GM18505 (cell line): ENCODE data around the gene WWOX.

ENCODE experiments used
- ATAC-seq: cut with Tn5 transposase; IDR thresholded peaks from one replicate; pipeline ENCODE4 v1.9.1; 2021; ENCODE audit not compliant: unreplicated experiment
- POLR2A ChIP-seq: IDR thresholded peaks from 4 replicates; pipeline ENCODE4 v1.6.1; 2011; ENCODE audit warnings: borderline replicate concordance; ENCODE audit not compliant: insufficient read depth, insufficient read length; ENCODE audit errors: extremely low read depth

Gene WWOX

DNA sequence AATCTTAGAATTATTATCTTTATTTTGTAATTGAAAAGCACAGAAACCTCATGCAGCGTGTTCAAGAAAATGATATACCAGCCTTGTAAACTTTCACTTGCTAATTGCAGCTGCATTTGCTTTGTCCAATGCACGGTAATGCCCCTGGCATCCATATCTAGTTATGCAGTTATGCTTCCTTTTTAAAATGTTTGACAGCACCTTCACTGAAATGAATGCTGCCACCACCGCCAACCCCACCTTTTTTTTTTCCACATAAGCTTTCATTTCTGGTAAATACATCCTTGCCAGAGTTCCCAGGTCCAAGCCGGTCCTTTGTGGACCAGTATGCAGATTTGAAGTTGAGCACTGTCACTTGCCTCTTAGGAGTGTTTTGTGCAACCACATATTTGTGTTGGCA is 338.8 kb downstream of the WWOX start:
- ATAC-seq, result no peak
- no peak for TF ChIP-seq POLR2A

DNA sequence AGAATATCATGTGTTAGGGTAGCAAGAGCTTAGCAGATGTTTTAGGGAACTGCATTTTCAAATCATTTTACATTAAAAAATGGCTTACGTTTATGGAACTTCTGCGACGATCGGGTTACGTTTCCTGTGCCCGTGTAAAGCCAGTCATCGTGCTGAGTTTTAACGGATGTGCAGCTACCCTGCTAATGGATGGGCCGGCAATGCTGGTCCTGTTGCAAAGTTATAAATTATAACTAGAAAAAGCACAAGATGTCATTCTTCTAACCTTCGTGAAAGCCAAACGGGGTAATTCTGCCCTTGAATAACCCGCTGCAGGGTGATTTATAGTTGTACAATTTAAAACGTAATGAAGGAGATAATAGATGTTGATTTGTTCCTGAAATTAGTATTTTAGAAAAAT is 339.2 kb downstream of the WWOX start:
- TF ChIP-seq POLR2A, result no peak
- ATAC-seq, result no peak

DNA sequence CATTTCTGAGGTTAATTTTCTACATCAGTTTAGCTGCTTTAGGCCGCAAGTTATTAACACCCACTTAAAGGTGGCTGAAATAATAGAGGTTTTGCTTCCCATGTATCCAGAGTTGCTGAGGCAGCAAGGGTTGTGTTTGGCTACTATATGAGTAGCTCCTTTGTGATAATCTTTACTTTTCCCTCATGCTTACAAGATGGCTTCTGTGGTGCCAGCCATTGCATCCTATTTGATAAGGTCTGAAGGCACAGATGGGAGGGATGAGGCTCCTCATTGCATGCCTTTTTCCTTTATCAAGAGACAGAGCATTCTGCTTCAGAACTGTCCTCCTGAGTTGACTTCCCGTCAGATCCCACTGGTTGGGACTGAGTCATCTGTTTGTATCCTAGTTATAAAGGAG is 340.2 kb downstream of the WWOX start:
- no peak for ATAC-seq
- TF ChIP-seq POLR2A, result no peak

DNA sequence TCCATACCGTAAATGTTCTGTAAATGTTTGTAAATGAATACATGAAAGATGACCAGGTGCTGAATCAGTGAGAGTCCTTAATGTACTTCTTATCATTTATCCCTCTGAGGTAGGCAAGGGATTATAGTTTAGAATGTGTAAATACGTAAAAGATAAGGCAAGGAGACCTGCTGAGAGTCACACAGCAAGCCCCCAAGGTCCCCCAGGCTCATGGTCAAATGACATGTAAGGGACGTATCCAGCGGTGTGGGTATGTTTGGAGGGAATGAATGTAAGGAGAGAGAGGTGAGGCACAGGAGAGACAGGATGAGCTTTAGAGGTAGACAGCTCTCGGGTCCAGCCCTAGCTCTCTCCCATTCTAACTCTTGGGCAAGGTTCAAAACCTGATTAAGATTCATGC is 341.8 kb downstream of the WWOX start:
- no peak for ATAC-seq
- no peak for TF ChIP-seq POLR2A

DNA sequence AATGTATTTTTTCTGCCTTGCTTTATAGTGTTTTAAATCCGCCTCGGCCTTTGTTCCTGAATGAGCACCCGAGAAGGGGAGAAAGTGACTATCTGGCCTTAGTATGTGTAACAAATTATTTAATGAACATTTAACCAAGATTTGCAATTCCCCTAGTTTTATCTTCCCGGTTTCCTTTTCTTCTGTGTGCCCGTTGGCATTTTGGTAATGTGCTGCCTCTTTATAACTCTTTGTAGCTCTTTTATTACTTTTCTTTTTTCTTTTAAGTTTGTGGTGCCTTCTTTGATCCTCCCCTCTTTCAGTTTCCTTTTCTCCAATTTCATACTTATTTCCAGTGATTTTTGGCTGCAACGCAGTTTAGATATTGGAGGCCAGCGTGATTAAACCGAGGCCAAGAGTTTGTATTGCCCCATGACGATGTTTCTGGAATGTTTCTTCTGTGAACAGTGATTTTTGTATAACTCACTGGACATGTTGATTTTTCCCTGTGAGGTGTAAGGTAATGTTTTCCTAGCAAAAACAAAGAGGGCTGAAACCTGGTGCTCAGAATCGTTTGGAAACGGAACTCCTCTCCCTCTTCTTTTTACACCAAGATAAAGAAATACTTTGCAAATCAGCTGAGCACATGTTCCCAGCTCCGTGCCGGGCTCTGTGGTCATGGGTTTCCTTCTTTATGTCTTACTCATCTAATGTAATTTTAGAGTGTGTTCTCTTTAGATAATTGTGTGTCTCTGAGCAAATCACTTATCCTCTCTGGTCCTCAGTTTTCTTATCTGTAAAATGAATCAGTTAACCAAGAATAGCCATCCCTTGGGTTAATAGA is 344.3 kb downstream of the WWOX start:
- TF ChIP-seq POLR2A, result no peak
- ATAC-seq, result no peak

DNA sequence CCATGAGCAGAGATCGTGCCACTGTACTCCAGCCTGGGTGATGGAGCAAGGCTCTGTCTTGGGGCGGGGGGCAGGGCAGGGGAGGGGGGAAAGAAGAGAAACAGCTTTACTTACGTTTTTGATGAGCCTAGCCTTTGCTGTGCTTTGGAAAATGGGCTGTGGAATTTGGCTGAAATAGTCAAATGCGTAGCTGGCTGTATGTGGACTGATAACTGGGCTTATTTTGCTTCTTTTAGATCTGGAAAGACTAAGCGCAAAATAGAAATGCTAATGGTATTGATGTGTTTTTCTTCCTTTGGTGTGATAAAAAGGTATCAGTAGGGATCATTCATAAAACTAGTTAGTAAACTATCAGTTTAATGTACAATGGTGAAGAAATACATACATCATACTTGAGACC is 346.4 kb downstream of the WWOX start:
- no peak for TF ChIP-seq POLR2A
- no peak for ATAC-seq

DNA sequence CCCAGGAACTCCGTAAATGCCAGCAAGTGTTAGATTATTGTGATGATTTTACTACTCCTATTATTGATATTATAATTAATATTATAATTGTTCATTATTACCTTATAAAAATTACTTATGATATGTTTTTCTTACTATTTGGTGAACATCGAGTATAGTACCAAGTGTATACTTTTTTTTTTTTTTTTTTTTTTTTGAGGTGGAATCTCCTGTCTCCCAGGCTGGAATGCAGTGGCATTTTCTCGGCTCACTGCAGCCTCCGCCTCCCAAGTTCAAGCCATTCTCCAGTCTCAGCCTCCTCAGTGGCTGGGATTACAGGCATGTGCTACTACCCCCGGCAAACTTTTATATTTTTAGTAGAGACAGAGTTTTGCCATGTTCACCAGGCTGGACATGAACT is 347.0 kb downstream of the WWOX start:
- no peak for ATAC-seq
- no peak for TF ChIP-seq POLR2A

DNA sequence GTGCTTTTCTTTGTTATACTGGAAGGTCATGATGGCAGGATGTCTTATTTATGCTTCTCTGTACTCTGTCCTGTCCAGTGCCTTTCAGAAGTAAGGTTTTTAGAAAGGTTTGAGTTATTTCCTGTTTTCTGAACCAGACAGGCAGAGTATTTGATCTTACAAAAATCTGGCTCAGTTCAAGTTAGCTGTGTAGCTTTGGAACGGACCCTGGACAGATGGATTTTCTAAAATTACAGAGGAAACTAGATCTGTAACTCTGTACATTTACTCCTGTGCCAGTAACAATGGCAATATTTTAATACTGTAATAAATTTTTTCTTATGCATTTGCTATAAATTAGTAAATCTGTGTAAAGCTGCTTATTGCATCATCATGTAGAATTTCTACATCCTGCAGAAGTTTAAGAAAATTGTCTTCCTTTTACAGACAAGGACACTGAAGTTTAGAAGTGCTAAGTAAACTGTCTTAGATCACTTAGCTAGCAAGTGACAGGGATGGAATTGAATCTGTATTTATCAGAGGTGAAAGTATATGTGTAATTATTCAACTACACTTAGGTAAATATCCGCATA is 347.6 kb downstream of the WWOX start:
- TF ChIP-seq POLR2A, result no peak
- no peak for ATAC-seq

DNA sequence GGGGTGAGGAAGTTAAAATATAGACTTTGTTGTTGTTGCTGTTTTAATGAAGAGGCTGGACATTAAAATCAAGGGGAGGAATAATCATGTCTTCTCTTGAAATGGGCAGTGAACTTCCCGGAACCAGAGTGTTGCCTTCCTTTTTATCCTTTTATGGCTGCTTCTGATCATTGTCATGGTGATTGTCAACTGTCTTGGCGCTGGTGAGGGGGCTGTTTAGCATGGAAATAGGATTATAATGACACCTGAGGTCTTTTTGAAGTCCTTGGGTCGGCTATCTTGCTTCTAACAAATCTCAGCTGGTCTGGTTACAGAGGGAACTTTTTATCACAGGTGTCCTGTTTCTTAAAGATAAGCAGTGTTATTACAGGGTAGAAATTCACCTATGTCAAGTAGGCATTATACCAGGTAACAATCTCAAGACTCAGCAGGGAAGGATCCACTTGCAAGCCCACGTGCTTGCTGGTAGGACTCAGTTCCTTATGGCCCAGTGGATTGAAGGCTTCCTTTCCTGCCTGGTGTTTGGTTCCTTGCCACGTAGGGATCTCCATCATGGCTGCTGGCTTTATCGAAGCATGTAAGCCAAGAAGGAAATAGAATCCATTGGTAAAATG is 349.3 kb downstream of the WWOX start:
- no peak for ATAC-seq
- TF ChIP-seq POLR2A, result no peak

DNA sequence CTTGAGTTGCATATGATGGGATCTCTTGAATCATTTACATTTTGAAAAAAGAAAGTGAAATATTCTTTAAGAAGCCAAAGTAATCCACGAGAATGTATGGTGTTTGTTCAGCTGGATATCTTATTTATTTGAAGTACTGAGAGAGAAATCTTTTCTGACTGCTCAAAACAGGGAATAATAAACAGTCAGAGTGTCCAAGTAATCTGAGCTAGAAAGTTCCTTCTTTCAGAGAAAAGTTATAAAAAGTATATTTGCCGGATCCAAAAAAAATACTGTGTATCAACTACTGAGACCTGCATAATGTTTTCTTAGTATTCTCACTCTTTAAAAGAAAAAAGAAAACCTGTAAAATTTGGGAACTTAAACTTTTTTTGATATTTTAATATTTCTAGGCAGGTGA is 350.8 kb downstream of the WWOX start:
- TF ChIP-seq POLR2A, result no peak
- no peak for ATAC-seq

DNA sequence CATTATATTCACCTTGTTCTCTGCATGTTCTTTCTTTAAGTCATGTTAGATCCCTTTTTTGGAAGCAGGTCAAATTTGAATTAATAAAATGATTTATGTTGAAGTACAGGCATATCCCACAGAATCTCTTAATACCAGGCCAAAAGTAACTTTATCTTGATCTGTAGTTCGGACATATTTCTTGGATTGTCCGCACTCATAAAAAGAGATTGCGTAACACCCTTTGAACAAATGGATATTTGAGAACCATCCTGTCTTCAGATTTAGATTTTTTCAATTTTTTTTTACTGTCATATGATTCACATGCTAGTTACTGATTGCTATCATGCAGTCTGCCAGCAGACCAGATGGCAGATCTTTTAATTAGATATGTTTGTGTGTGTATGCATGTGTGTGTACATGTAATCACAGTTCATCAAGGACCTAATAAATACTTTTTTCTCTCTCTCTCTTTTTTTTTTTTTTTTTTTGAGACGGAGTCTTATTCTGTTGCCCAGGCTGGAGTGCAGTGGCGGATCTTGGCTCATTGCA is 352.6 kb downstream of the WWOX start:
- ATAC-seq, result no peak
- TF ChIP-seq POLR2A, result no peak

DNA sequence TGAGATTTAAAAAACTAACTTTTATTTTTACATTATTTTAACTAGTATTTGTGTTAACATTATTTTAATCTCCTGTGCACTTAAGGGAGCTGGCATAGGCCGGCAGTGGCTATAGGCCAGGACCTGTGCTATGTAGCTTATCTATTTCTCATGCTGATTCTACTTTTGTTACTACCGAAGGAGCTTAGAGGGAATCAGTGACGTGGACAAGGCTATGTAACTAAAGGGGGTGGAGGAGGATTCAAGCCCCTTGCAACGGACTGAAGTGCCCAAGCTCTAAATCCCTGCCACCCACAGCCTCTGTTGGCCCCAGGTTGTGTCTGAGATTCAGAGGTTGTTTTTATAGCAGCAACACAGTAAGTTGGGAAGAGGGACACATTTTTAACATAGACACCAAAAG is 356.4 kb downstream of the WWOX start:
- ATAC-seq, result no peak
- TF ChIP-seq POLR2A, result no peak

DNA sequence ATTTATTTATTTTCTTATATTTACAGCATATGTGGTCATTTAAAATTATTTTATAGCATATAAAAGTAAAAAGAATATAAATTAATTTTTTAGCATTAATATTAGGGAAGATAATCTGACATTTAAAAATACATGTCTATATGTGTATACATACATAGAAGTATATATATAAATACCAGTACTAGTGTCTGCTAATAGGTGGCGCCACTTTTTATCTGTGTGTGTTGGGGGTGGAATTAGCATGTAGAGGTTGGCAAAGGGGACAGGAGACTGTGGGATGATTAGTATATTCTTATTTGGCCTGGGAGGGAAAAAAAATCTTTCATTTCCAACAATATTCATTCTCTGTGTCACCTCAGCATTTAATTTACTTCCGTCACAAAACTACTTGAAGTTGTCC is 359.1 kb downstream of the WWOX start:
- TF ChIP-seq POLR2A, result no peak
- ATAC-seq, result no peak

DNA sequence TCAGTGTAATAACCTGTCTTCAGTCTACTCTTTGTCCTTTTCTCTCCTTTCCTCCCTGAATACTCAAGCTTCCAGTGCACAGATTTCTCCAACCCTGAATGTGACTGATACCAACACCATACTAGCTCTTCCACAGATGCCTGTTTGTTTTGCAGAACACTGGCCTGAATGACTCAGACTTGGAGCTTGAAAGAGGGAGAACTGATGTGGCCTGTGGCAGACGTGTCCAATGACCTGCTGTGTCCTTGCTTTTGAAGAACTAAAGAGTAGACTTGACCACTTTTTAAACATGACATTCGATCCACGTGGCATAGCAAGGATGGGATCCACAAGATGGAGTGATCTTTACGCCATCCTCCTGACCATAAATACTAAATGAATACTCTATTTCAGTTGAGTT is 361.0 kb downstream of the WWOX start:
- no peak for ATAC-seq
- TF ChIP-seq POLR2A, result no peak
